NCI-H510A treated with DMSO at 0.1 percent for 48 hours (cell line): Measurements from ENCODE around the gene SAMD4A.
"Not testable (repeated sequence)": the region's sequence is repeated elsewhere in the genome, so short reads cannot be mapped to it uniquely, and the experiment has no call there.

ENCODE experiments used
- DNase-seq: peaks from one replicate; lab custom pipeline; 2025; lab: John Stamatoyannopoulos, UW

SAMD4A gene

GRCh38 chr14:54599966-54600716 is 33.2 kb downstream of the SAMD4A start:
- DNase-seq: no peak

- no peak for DNase-seq
These were observed 33.8 kb downstream of the SAMD4A start for GRCh38 chr14:54600717-54601109.

- DNase-seq: no peak
These were observed 36.4 kb downstream of the SAMD4A start for GRCh38 chr14:54603362-54603761.

GRCh38 chr14:54606178-54606577 is 39.2 kb downstream of the SAMD4A start:
- DNase-seq: no peak

GRCh38 chr14:54606631-54607133 is 39.8 kb downstream of the SAMD4A start:
- DNase-seq: no peak

GRCh38 chr14:54609576-54609975 is 42.6 kb downstream of the SAMD4A start:
- no peak for DNase-seq

- no peak for DNase-seq
These were observed 43.4 kb downstream of the SAMD4A start for GRCh38 chr14:54610051-54610977.

- DNase-seq: no peak
These were observed 47.4 kb downstream of the SAMD4A start for GRCh38 chr14:54614296-54614695.

GRCh38 chr14:54617467-54617866 is 50.5 kb downstream of the SAMD4A start:
- no peak for DNase-seq

GRCh38 chr14:54621686-54622085 is 54.8 kb downstream of the SAMD4A start:
- no peak for DNase-seq

- DNase-seq: no peak
These were observed 55.4 kb downstream of the SAMD4A start for GRCh38 chr14:54622192-54622958.

- no peak for DNase-seq
These were observed 56.5 kb downstream of the SAMD4A start for GRCh38 chr14:54623279-54624004.

GRCh38 chr14:54624005-54624358 is 57.1 kb downstream of the SAMD4A start:
- DNase-seq: not testable (repeated sequence)

- DNase-seq: no peak
These were observed 58.2 kb downstream of the SAMD4A start for GRCh38 chr14:54625112-54625511.

GRCh38 chr14:54627219-54627539 is 60.3 kb downstream of the SAMD4A start:
- DNase-seq: no peak

- DNase-seq: no peak
These were observed 60.8 kb downstream of the SAMD4A start for GRCh38 chr14:54627540-54628363.

GRCh38 chr14:54629183-54629582 is 62.3 kb downstream of the SAMD4A start:
- DNase-seq: no peak

GRCh38 chr14:54629635-54630360 is 62.9 kb downstream of the SAMD4A start:
- no peak for DNase-seq

GRCh38 chr14:54631016-54631415 is 64.1 kb downstream of the SAMD4A start:
- no peak for DNase-seq

- no peak for DNase-seq
These were observed 65.5 kb downstream of the SAMD4A start for GRCh38 chr14:54632452-54632851.
